ENCODE measurements around the gene SHROOM2.

The SHROOM2 gene

GRCh38 chrX:9906919-9907318 is 120.7 kb downstream of the SHROOM2 start:
- no peak for DNase-seq

GRCh38 chrX:9907645-9908387 is 121.6 kb downstream of the SHROOM2 start:
- DNase-seq = no peak

GRCh38 chrX:9909254-9909653 is 123.0 kb downstream of the SHROOM2 start:
- no peak for DNase-seq

GRCh38 chrX:9911487-9911886 is 125.3 kb downstream of the SHROOM2 start:
- DNase-seq = no peak

- DNase-seq = no peak
Observed at GRCh38 chrX:9912351-9913145, 126.3 kb downstream of the SHROOM2 start.

GRCh38 chrX:9913146-9913433 is 126.9 kb downstream of the SHROOM2 start:
- DNase-seq = no peak

GRCh38 chrX:9917861-9918260 is 131.6 kb downstream of the SHROOM2 start:
- DNase-seq = no peak

GRCh38 chrX:9919632-9920172 is 133.5 kb downstream of the SHROOM2 start:
- DNase-seq = no peak

- DNase-seq = no peak
Observed at GRCh38 chrX:9921407-9921806, 135.2 kb downstream of the SHROOM2 start.

GRCh38 chrX:9923357-9923756 is 137.1 kb downstream of the SHROOM2 start:
- no peak for DNase-seq

- DNase-seq = no peak
Observed at GRCh38 chrX:9926002-9926401, 139.8 kb downstream of the SHROOM2 start.

- no peak for DNase-seq
Observed at GRCh38 chrX:9927698-9928482, 141.7 kb downstream of the SHROOM2 start.

- no peak for DNase-seq
Observed at GRCh38 chrX:9935436-9935835, 149.2 kb downstream of the SHROOM2 start.

GRCh38 chrX:9937761-9938160 is 151.5 kb downstream of the SHROOM2 start:
- DNase-seq = no peak

GRCh38 chrX:9938516-9938915 is 152.3 kb downstream of the SHROOM2 start:
- DNase-seq = no peak

GRCh38 chrX:9940421-9940820 is 154.2 kb downstream of the SHROOM2 start:
- DNase-seq = no peak

- no peak for DNase-seq
Observed at GRCh38 chrX:9942086-9942485, 155.9 kb downstream of the SHROOM2 start.

GRCh38 chrX:9943420-9943819 is 157.2 kb downstream of the SHROOM2 start:
- no peak for DNase-seq

GRCh38 chrX:9947131-9947794 is 161.0 kb downstream of the SHROOM2 start:
- no peak for DNase-seq

GRCh38 chrX:9948406-9948805 is 162.2 kb downstream of the SHROOM2 start:
- DNase-seq = no peak

GRCh38 chrX:9952300-9952699 is 166.1 kb downstream of the SHROOM2 start:
- DNase-seq = no peak

- no peak for DNase-seq
Observed at GRCh38 chrX:9953396-9953795, 167.2 kb downstream of the SHROOM2 start.

- no peak for DNase-seq
Observed at GRCh38 chrX:9955506-9955905, 169.3 kb downstream of the SHROOM2 start.
